Right cardiac atrium (tissue), 5 donors: ENCODE data around the gene ETS2. TPM values are rescaled to one million over a fixed set of nuclear protein-coding genes. Genes with fewer than 3 reads are reported as not detected.

Experiments
- ATAC-seq, 2 donors: fragments of 200-7000 bp; cut with Tn5 transposase; one replicate each; pipeline versions ENCODE4 v1.8.0 to v1.9.1; 2020; ENCODE audit warnings: moderate library complexity in 2 of 2, mild to moderate bottlenecking in 1 of 2
- DNase-seq, 3 donors: peaks; one replicate each; pipeline ENCODE4 v3.0.0-alpha.2; 2020
- H3K27ac ChIP-seq: one replicate; pipeline ENCODE4 v1.5.1; 2013; ENCODE audit warnings: mild to moderate bottlenecking, low read length, control low read depth, moderate library complexity
- H3K27me3 ChIP-seq: one replicate; pipeline ENCODE4 v1.6.1; 2013; ENCODE audit not compliant: control insufficient read depth, insufficient read depth
- H3K4me1 ChIP-seq: one replicate; pipeline ENCODE4 v1.6.1; 2013; ENCODE audit warnings: low read length; ENCODE audit not compliant: control insufficient read depth, insufficient read depth
- H3K4me3 ChIP-seq: one replicate; pipeline ENCODE4 v1.5.1; 2013; ENCODE audit warnings: low read length, control low read depth
- H3K9me3 ChIP-seq: one replicate; pipeline ENCODE4 v1.6.1; 2013; ENCODE audit warnings: low read length; ENCODE audit not compliant: control insufficient read depth
- WGBS: extraction: QIAGEN DNeasy Blood & Tissue Kit; methylation state at CpG from one replicate; pipeline ENCODE4 v1.1.7; 2013; 5-methylcytosine and 5-hydroxymethylcytosine counted together
- intact Hi-C, 4 donors: fragments of 100-400 bp; cut with DNase I; formaldehyde crosslinking; loops; one replicate each; pipeline versions ENCODE4 v1.11.0 to v1.14.0; 2022 to 2023
- polyA plus RNA-seq: library from polyadenylated mRNA; stranded (reverse); fragments of 200-250 nt; gene quantifications from one replicate; pipeline ENCODE4 v1.2.3, GENCODE V29; 2013
- total RNA-seq, 4 donors: library from RNA; stranded (reverse); fragmentation: NEBNext Ultra II Directional; extraction: Animal tissue kit (Norgen Biotek cat#: 25700); gene quantifications; one replicate each; pipeline ENCODE4 v1.2.1, GENCODE V29; 2021
- donor health status: healthy with polysubstance abuse.
- donor health status: DM: no; HTN: yes; CAD: no.
- donor health status: DM: no; HTN: no; CAD: no.
- donor health status: DM: no; HTN: yes; CAD: no; lungs with severe emphysema.
- donor health status: DM: yes; HTN: yes; CAD: no.

The ETS2 gene
- total and polyA plus RNA-seq, 5 donors, result 29.7 to 76.3 (median 44.4) TPM

- H3K4me3 ChIP-seq, result no peak overlapping the region
- ATAC-seq (no peak), DNase-seq (no peak)
- H3K27me3 ChIP-seq, result no peaks in the 10 kb centered on the region
- H3K4me1 ChIP-seq, result peaks cover 2% of the 10 kb centered on the region
- no peaks in the 10 kb centered on the region for H3K9me3 ChIP-seq
- intact Hi-C loops, result loop anchor here in 1 of 4 donors (10.0 kb wide), 1 partner anchor 60 kb away; the partner anchor contains the start of gene ETS2
- no peak overlapping the region for H3K27ac ChIP-seq
- WGBS, result 74% methylated on average over 3 of the region's 3 CpGs
Measured at GRCh38 chr21:38864964-38865363, 59.2 kb downstream of the ETS2 start.

- no peak overlapping the region for H3K4me3 ChIP-seq
- peak in 1 of 3 donors; percentile 56 for DNase-seq
- no peak overlapping the region for H3K27ac ChIP-seq
- H3K4me1 ChIP-seq, result no peaks in the 10 kb centered on the region
- H3K27me3 ChIP-seq, result no peaks in the 10 kb centered on the region
- WGBS, result 77% methylated on average over 3 of the region's 3 CpGs
- intact Hi-C loops, result loop anchor here in 1 of 4 donors (10.0 kb wide), 1 partner anchor 64 kb away; the partner anchor contains the start of gene ETS2
- ATAC-seq, result peak in 1 of 2 donors; percentile 51
- no peaks in the 10 kb centered on the region for H3K9me3 ChIP-seq
Measured at GRCh38 chr21:38869196-38869595, 63.5 kb downstream of the ETS2 start.

DNA sequence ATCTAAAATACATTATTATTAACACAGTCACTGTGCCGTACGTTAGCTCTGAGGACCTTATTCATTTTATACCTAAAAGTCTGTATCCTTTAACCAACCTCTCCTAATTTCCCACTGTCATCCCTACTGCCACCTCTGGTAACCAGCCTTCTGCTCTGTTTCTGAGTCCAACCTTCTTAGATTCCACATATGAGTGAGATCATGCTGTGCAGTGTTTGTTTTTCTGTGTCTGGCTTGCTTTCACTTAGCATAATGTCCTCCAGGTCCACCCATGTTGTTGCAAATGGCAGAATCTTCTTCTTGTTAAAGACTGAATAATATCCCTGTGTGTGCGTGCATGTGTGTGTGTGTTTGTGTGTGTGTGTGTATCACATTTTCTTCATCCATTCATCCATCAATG is 64.2 kb downstream of the ETS2 start:
- WGBS, result 95% methylated on average over 3 of the region's 3 CpGs

More for the DNA sequence above, 64.2 kb downstream of the ETS2 start:
- Histone ChIP-seq H3K9me3 (no peaks in the 10 kb centered on the region), H3K27me3 (no peaks in the 10 kb centered on the region), H3K27ac (no peak overlapping the region), H3K4me1 (no peaks in the 10 kb centered on the region), H3K4me3 (no peak overlapping the region)
- intact Hi-C loops, result loop anchor here in 1 of 4 donors (10.0 kb wide), 1 partner anchor 65 kb away; the partner anchor contains the start of gene ETS2
- no peak for DNase-seq
- no peak for ATAC-seq
